Small intestine (tissue), 7 donors: Measurements from ENCODE around the gene MFNG. TPM values are rescaled to one million over a fixed set of nuclear protein-coding genes. Genes with fewer than 3 reads are reported as not detected.
A peak's percentile ranks its signal among the peaks of the same experiment; 100 is the strongest.

Experiments
- DNase-seq, 2 donors: peaks; one replicate each; pipeline versions ENCODE4 v3.0.0 to v3.0.0-alpha.2; 2013
- FAIRE-seq: peaks from 2 replicates; lab custom pipeline; 2012; peaks lifted over from hg19 to GRCh38; lab: Jason Lieb, UNC
- H3K27ac ChIP-seq, 3 donors: one replicate each; pipeline ENCODE4 v1.5.1; 2013; ENCODE audit warnings: low read length in 2 of 3, mild to moderate bottlenecking in 2 of 3, control low read depth in 1 of 3, inconsistent platforms in 1 of 3, low read depth in 1 of 3, moderate library complexity in 1 of 3
- H3K27me3 ChIP-seq, 3 donors: one replicate each; pipeline ENCODE4 v1.6.1; 2013; ENCODE audit warnings: low read length in 3 of 3, inconsistent platforms in 1 of 3; ENCODE audit not compliant: control insufficient read depth in 3 of 3, insufficient read depth in 3 of 3
- H3K36me3 ChIP-seq, 3 donors: one replicate each; pipeline ENCODE4 v1.6.1; 2013; ENCODE audit warnings: low read length in 3 of 3, inconsistent platforms in 1 of 3, low read depth in 1 of 3, mild to moderate bottlenecking in 1 of 3, moderate library complexity in 1 of 3; ENCODE audit not compliant: control insufficient read depth in 3 of 3, insufficient read depth in 2 of 3
- H3K4me1 ChIP-seq, 3 donors: one replicate each; pipeline ENCODE4 v1.6.1; 2013; ENCODE audit warnings: low read length in 2 of 3, inconsistent platforms in 1 of 3, low read depth in 1 of 3, mild to moderate bottlenecking in 1 of 3, moderate library complexity in 1 of 3; ENCODE audit not compliant: control insufficient read depth in 3 of 3, insufficient read depth in 2 of 3
- H3K4me3 ChIP-seq, 3 donors: one replicate each; pipeline ENCODE4 v1.5.1; 2013; ENCODE audit warnings: low read length in 3 of 3, control low read depth in 1 of 3, inconsistent platforms in 1 of 3, low read depth in 1 of 3, mild to moderate bottlenecking in 1 of 3, moderate library complexity in 1 of 3
- H3K9me3 ChIP-seq, 2 donors: one replicate each; pipeline ENCODE4 v1.6.1; 2013; ENCODE audit warnings: low read depth in 1 of 2, low read length in 1 of 2; ENCODE audit not compliant: control insufficient read depth in 2 of 2, insufficient read depth in 1 of 2
- WGBS, 3 donors: extraction: QIAGEN DNeasy Blood & Tissue Kit; methylation state at CpG; one replicate each; pipeline ENCODE4 v1.1.7; 2013; 5-methylcytosine and 5-hydroxymethylcytosine counted together
- polyA plus RNA-seq, 4 donors: library from polyadenylated mRNA; stranded (reverse) in 3 of 4; unstranded in 1 of 4; fragments of 200-250 nt in 3 of 4; fragments of 120-200 nt in 1 of 4; gene quantifications; one replicate each; pipeline versions ENCODE4 v1.2.1 to v1.2.3, GENCODE V29; 2013
- donor health status: healthy with polysubstance abuse.
- donor health status: control.
- donor health status: control.
- donor health status: Bipolar disorder and iron deficiency.
- donor health status: healthy.

The MFNG gene
- polyA plus RNA-seq, 4 donors, result 7.3 to 21.3 (median 19.9) TPM

GRCh38 chr22:37461961-37462360, 24.2 kb downstream of the MFNG start:
- Histone ChIP-seq H3K36me3 (no peaks in the 10 kb centered on the region), H3K4me1 (no peaks in the 10 kb centered on the region), H3K9me3 (no peaks in the 10 kb centered on the region), H3K4me3 (no peak overlapping the region), H3K27ac (no peak overlapping the region), H3K27me3 (peaks cover 0 to 7% (median 0%) of the 10 kb centered on the region in 3 donors)
- DNase-seq (no peak), FAIRE-seq (no peak)
- 43 to 48% (median 44%) methylated on average over 6 of the region's 6 CpGs for WGBS, 3 donors

GRCh38 chr22:37460684-37461083, 25.5 kb downstream of the MFNG start:
- no peaks in the 10 kb centered on the region for H3K4me1 ChIP-seq
- no peak overlapping the region for H3K4me3 ChIP-seq
- DNase-seq, result no peak
- H3K27ac ChIP-seq, result no peak overlapping the region
- H3K27me3 ChIP-seq, result peaks cover 0 to 7% (median 0%) of the 10 kb centered on the region in 3 donors
- no peaks in the 10 kb centered on the region for H3K36me3 ChIP-seq
- FAIRE-seq, result no peak
- no peaks in the 10 kb centered on the region for H3K9me3 ChIP-seq
- WGBS, 3 donors, result 74 to 86% (median 79%) methylated on average over 3 of the region's 3 CpGs

GRCh38 chr22:37459206-37459605, 27.0 kb downstream of the MFNG start:
- Histone ChIP-seq H3K9me3 (no peaks in the 10 kb centered on the region), H3K36me3 (no peaks in the 10 kb centered on the region), H3K27me3 (peaks cover 0 to 7% (median 0%) of the 10 kb centered on the region in 3 donors), H3K4me3 (no peak overlapping the region), H3K4me1 (peaks cover 0 to 10% (median 0%) of the 10 kb centered on the region in 3 donors), H3K27ac (no peak overlapping the region)
- 24 to 58% (median 41%) methylated on average over 9 of the region's 9 CpGs for WGBS, 3 donors
- DNase-seq (peak in 1 of 2 donors; percentile 95), FAIRE-seq (no peak)

- Histone ChIP-seq H3K9me3 (no peaks in the 10 kb centered on the region), H3K4me1 (peaks cover 0 to 10% (median 0%) of the 10 kb centered on the region in 3 donors), H3K27ac (no peak overlapping the region), H3K4me3 (no peak overlapping the region), H3K27me3 (peaks cover 0 to 4% (median 0%) of the 10 kb centered on the region in 3 donors), H3K36me3 (no peaks in the 10 kb centered on the region)
- FAIRE-seq (no peak), DNase-seq (peak; percentile 83 to 85)
- WGBS, 3 donors, result 33 to 43% (median 36%) methylated on average over 4 of the region's 4 CpGs
These were observed 28.9 kb downstream of the MFNG start for GRCh38 chr22:37457093-37457893.

GRCh38 chr22:37456346-37456745, 29.8 kb downstream of the MFNG start:
- Histone ChIP-seq H3K4me1 (peaks cover 0 to 10% (median 0%) of the 10 kb centered on the region in 3 donors), H3K27ac (no peak overlapping the region), H3K36me3 (no peaks in the 10 kb centered on the region), H3K27me3 (peaks cover 0 to 3% (median 0%) of the 10 kb centered on the region in 3 donors), H3K9me3 (peaks cover 0 to 4% of the 10 kb centered on the region in 2 donors), H3K4me3 (no peak overlapping the region)
- FAIRE-seq (no peak), DNase-seq (no peak)
- WGBS, 3 donors, result 75 to 82% (median 77%) methylated on average over 17 of the region's 17 CpGs

GRCh38 chr22:37455896-37456295, 30.3 kb downstream of the MFNG start:
- Histone ChIP-seq H3K36me3 (no peaks in the 10 kb centered on the region), H3K27ac (no peak overlapping the region), H3K4me3 (no peak overlapping the region), H3K4me1 (peaks cover 0 to 10% (median 0%) of the 10 kb centered on the region in 3 donors), H3K27me3 (peaks cover 0 to 3% (median 0%) of the 10 kb centered on the region in 3 donors), H3K9me3 (peaks cover 0 to 6% of the 10 kb centered on the region in 2 donors)
- FAIRE-seq (no peak), DNase-seq (no peak)
- 63 to 73% (median 67%) methylated on average over 13 to 14 of the region's 14 CpGs for WGBS, 3 donors

GRCh38 chr22:37454857-37455686, 31.1 kb downstream of the MFNG start:
- Histone ChIP-seq H3K27ac (no peak overlapping the region), H3K27me3 (peaks cover 0 to 6% (median 0%) of the 10 kb centered on the region in 3 donors), H3K9me3 (peaks cover 0 to 6% of the 10 kb centered on the region in 2 donors), H3K36me3 (no peaks in the 10 kb centered on the region), H3K4me3 (no peak overlapping the region), H3K4me1 (peaks cover 0 to 10% (median 0%) of the 10 kb centered on the region in 3 donors)
- no peak for FAIRE-seq
- WGBS, 3 donors, result 20 to 45% (median 27%) methylated on average over 21 of the region's 21 CpGs
- peak; percentile 55 to 71 for DNase-seq

- Histone ChIP-seq H3K27me3 (peaks cover 0 to 6% (median 0%) of the 10 kb centered on the region in 3 donors), H3K4me1 (peaks cover 0 to 10% (median 0%) of the 10 kb centered on the region in 3 donors), H3K9me3 (peaks cover 0 to 6% of the 10 kb centered on the region in 2 donors), H3K4me3 (no peak overlapping the region), H3K36me3 (no peaks in the 10 kb centered on the region), H3K27ac (no peak overlapping the region)
- WGBS, 3 donors, result 93 to 96% (median 94%) methylated on average over 7 of the region's 7 CpGs
- FAIRE-seq (no peak), DNase-seq (no peak)
These were observed 32.5 kb downstream of the MFNG start for GRCh38 chr22:37453696-37454095.
